Testis (tissue), 5 donors: ENCODE data around the gene ELMO3. TPM values are rescaled to one million over a fixed set of nuclear protein-coding genes. Genes with fewer than 3 reads are reported as not detected.
A peak's percentile ranks its signal among the peaks of the same experiment; 100 is the strongest.

Source experiments
- DNase-seq: peaks from one replicate; pipeline ENCODE4 v3.0.0-alpha.2; 2019
- H3K27ac ChIP-seq, 2 donors: fragments of 200-600 bp; sonication (generic); one replicate each; pipeline ENCODE4 v1.5.1; 2019
- H3K27me3 ChIP-seq: fragments of 200-600 bp; sonication (generic); one replicate; pipeline ENCODE4 v1.5.1; 2019
- H3K36me3 ChIP-seq: fragments of 200-600 bp; sonication (generic); one replicate; pipeline ENCODE4 v1.5.1; 2017; ENCODE audit warnings: low read depth; ENCODE audit errors: missing control alignments
- H3K4me1 ChIP-seq: fragments of 200-600 bp; sonication (generic); one replicate; pipeline ENCODE4 v1.5.1; 2019
- H3K4me3 ChIP-seq, 2 donors: fragments of 200-600 bp; sonication (generic); one replicate each; pipeline ENCODE4 v1.5.1; 2017 to 2019
- H3K9me3 ChIP-seq: fragments of 200-600 bp; sonication (generic); one replicate; pipeline ENCODE4 v1.5.1; 2017
- POLR2A ChIP-seq: fragments of 450-650 bp; IDR thresholded peaks from one replicate; pipeline ENCODE4 v1.6.1; 2017; ENCODE audit warnings: antibody characterized with exemption, mild to moderate bottlenecking, moderate library complexity
- WGBS, 2 donors: methylation state at CpG; one replicate each; pipeline ENCODE4 v1.1.5; 2018; 5-methylcytosine and 5-hydroxymethylcytosine counted together
- intact Hi-C: fragments of 100-400 bp; cut with DNase I; formaldehyde crosslinking; loops from one replicate; pipeline ENCODE4 v1.15.1; 2023; ENCODE audit warnings: low total_unique reads
- long read RNA-seq, 2 donors: transcript quantifications; one replicate each; lab custom pipeline, GENCODE V29; 2026
- polyA plus RNA-seq: library from polyadenylated mRNA; stranded (reverse); fragments of 350-450 nt; fragmentation: Illumina TruSeq; extraction: RNeasy Lipid Tissue Mini Kit (QIAGEN cat#74804); gene quantifications from one replicate; pipeline ENCODE4 v1.2.3, GENCODE V29; 2014; ENCODE audit warnings: low read depth, low replicate concordance; ENCODE audit not compliant: insufficient read depth
- total RNA-seq, 2 donors: library from RNA; depleted of rRNA; stranded (reverse); fragments of >200 nt; gene quantifications; one replicate each; pipeline ENCODE4 v1.2.3, GENCODE V29; 2016
- TF ChIP-seq, protein P1 (sequence below), 3 experiments: fragments of 450-650 bp in 2 of 3; fragments of 200-600 bp in 1 of 3; sonication (generic) in 1 of 3; IDR thresholded peaks; one replicate each; pipeline ENCODE4 v1.5.1; 2016 to 2019; ENCODE audit warnings: antibody characterized with exemption in 3 of 3, mild to moderate bottlenecking in 2 of 3, moderate library complexity in 1 of 3

ELMO3 gene, protein sequence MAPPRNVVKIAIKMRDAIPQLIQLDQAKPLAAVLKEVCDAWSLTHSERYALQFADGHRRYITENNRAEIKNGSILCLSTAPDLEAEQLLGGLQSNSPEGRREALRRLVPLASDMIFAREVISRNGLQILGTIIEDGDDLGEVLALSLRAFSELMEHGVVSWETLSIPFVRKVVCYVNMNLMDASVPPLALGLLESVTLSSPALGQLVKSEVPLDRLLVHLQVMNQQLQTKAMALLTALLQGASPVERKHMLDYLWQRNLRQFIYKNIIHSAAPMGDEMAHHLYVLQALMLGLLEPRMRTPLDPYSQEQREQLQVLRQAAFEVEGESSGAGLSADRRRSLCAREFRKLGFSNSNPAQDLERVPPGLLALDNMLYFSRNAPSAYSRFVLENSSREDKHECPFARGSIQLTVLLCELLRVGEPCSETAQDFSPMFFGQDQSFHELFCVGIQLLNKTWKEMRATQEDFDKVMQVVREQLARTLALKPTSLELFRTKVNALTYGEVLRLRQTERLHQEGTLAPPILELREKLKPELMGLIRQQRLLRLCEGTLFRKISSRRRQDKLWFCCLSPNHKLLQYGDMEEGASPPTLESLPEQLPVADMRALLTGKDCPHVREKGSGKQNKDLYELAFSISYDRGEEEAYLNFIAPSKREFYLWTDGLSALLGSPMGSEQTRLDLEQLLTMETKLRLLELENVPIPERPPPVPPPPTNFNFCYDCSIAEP
- 10 to 100 TPM in 1 of 2 donors, 1 to 10 TPM in 1; 9.3 to 10.5 TPM for total RNA-seq
- 22.2 TPM for polyA plus RNA-seq
- long read RNA-seq, donor 1, result 0 reads
- long read RNA-seq, donor 2, result 0 reads

DNA sequence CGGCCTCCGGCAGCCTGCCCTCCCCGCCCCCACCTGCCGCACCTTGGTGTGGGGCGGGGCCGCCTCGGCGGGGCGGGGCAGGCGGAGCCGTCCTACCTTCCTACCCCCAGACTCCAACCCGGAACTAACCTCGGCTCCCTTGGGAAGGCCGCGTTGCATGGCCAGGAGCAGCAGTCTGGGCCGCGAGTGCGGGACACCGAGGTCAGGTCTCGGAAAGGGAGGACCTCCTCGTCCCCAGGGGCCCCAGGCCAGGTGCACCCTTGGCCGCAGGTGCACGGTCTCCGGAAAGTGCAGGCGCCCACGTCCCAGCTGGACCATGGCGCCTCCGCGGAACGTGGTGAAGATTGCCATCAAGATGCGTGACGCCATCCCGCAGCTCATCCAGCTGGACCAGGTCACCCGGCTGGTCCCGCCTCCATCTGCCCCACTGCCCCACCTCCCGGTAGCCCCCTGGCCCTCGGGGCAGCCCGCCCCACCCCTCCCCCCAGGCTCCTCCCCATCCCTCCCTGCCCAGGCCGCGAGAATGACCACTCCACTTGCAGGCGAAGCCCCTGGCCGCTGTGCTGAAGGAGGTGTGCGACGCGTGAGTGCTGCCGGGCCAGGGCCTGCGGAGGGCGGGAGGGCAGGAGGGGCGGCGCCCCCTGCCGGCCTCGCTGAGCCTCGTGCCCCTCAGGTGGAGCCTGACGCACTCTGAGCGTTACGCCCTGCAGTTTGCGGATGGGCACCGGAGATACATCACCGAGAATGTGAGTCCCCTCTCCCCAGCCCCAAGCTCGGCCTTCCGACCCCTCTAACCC lies at the start of gene ELMO3:
Gene ELMO3, plus strand, starts transcription at position 121 of the 797 bp plus-strand sequence. Its CDS starts 196 bp downstream, at position 317.
- Histone ChIP-seq H3K27me3 (no peaks in the 10 kb centered on the region), H3K27ac (no peak within 1 kb of the TSS), H3K4me3 (peak within 1 kb of the TSS; percentile 41 to 48), H3K36me3 (no peaks in the 10 kb centered on the region), H3K4me1 (peaks cover 17% of the 10 kb centered on the region), H3K9me3 (no peaks in the 10 kb centered on the region)
- TF ChIP-seq, protein P1, sequence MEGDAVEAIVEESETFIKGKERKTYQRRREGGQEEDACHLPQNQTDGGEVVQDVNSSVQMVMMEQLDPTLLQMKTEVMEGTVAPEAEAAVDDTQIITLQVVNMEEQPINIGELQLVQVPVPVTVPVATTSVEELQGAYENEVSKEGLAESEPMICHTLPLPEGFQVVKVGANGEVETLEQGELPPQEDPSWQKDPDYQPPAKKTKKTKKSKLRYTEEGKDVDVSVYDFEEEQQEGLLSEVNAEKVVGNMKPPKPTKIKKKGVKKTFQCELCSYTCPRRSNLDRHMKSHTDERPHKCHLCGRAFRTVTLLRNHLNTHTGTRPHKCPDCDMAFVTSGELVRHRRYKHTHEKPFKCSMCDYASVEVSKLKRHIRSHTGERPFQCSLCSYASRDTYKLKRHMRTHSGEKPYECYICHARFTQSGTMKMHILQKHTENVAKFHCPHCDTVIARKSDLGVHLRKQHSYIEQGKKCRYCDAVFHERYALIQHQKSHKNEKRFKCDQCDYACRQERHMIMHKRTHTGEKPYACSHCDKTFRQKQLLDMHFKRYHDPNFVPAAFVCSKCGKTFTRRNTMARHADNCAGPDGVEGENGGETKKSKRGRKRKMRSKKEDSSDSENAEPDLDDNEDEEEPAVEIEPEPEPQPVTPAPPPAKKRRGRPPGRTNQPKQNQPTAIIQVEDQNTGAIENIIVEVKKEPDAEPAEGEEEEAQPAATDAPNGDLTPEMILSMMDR (IDR thresholded peaks at IDR 0.05), result peak in 1 of 3 experiments; percentile 26
- TF ChIP-seq POLR2A, result no peak
- intact Hi-C loops, result no loop called here
- 33 to 34% methylated on average over 22 to 61 of the region's 61 CpGs for WGBS, 2 donors
- peak; percentile 49 for DNase-seq

DNA sequence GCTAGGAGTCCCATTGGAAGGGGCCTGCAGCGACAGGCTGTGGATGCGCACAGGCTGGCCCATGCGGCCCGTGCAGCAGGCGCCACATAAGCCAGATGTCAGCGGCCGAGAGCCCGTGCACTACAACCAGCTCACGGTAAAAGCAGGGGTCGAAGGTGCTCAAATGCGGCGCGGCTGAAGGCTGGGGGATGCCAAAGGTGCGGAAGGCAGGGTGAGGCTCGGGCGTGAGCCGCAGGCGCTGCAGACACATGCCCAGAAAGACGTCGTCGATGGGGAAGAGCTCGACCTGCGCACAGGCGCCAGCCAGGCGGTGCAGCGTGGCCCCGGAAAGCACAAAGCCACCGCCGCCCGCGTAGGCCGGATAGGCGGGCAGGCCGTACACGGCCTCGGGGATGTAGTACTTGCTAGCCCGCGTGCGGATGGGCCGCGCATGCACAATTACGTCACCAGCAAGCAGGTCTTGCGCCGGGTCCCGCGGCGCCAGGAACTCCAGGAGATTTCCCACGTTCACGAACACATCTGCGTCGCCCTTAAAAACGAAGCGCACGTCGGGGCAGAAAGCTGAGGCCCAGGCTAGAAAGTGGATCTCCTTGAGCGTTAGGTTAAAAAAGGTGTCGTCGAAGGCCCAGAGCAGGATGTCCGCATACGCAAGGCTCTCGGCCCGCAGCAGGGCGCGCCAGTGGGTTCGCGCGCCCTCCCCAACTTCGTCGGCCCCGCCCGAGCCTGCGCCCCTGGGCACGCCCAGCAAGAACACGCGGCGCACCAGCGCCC lies 49.5 kb upstream of the ELMO3 start:
- peak overlapping the region; percentile 63 to 64 for H3K4me3 ChIP-seq
- no peak for DNase-seq
- peaks cover 5% of the 10 kb centered on the region for H3K4me1 ChIP-seq
- no peaks in the 10 kb centered on the region for H3K27me3 ChIP-seq
- H3K36me3 ChIP-seq, result no peaks in the 10 kb centered on the region
- intact Hi-C loops, result no loop called here
- WGBS, 2 donors, result 55 to 67% methylated on average over 46 to 71 of the region's 77 CpGs
- no peaks in the 10 kb centered on the region for H3K9me3 ChIP-seq
- H3K27ac ChIP-seq, result peak overlapping the region in 1 of 2 donors; percentile 94
- TF ChIP-seq, protein P1 (IDR thresholded peaks at IDR 0.05), result no peak
- TF ChIP-seq POLR2A, result no peak

DNA sequence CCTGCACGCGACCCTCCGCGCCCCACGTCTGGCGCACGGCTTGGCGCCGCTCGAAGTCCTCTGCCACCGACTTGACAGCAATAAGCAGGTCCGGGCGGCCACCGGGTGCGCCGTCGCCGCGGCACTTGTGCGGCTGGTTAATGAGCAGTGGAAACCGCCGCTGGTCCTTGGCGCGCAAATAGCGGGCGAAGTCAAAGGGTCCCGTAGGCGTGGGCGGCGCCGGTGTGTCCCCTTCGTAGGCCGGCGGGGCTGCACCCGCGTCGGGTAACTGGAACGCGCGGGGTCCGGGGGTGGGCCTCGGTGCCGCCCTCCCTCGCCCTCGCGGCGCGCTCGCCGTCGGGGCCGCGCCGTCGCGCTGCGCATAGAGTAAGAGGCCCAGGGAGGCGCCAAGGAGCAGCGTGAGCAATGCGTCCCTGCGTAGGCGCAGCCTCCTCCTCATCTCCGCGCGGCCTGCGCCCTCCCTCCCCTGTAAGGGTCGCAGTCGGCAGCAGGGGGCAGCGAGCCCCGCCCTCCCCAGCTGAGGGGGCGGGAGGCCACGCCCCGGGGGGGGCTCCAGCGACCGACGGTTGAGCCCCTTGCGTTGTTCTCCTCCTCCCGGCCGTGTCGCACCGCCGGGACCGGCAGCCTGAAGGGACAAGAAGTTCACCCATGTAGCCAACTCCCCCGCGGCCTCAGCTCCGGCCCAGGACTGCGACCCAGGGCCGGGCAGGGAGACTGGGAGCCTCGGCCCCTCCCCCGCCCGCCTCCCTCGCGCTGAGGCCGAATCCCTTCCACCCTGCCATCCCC lies 48.7 kb upstream of the ELMO3 start:
- no peak for TF ChIP-seq POLR2A
- TF ChIP-seq, protein P1 (IDR thresholded peaks at IDR 0.05), result peak in 1 of 3 experiments; percentile 13
- no peaks in the 10 kb centered on the region for H3K27me3 ChIP-seq
- 10 to 11% methylated on average over 41 to 64 of the region's 94 CpGs for WGBS, 2 donors

More for the DNA sequence above, 48.7 kb upstream of the ELMO3 start:
- Histone ChIP-seq H3K9me3 (no peaks in the 10 kb centered on the region), H3K4me1 (peaks cover 9% of the 10 kb centered on the region), H3K4me3 (peak overlapping the region; percentile 63 to 64), H3K36me3 (no peaks in the 10 kb centered on the region), H3K27ac (peak overlapping the region; percentile 76 to 94)
- DNase-seq, result peak; percentile 72
- intact Hi-C loops, result no loop called here
